ENCODE results near the gene ACTG1.

- no peak for TF ChIP-seq CTCF (IDR thresholded peaks at IDR 0.05)
- peak; percentile 21 to 82 for TF ChIP-seq POLR2A (IDR thresholded peaks at IDR 0.05)
These were observed 2.3 kb upstream of the ACTG1 start for GRCh38 chr17:81514739-81515529.

Measured in thyroid gland (tissue), 4 donors.